Endometrial microvascular endothelial cells (primary cell): ENCODE measurements around the gene PPM1B. TPM values are rescaled to one million over a fixed set of nuclear protein-coding genes. Genes with fewer than 3 reads are reported as not detected.
"Not testable (repeated sequence)": the region's sequence is repeated elsewhere in the genome, so short reads cannot be mapped to it uniquely, and the experiment has no call there.

Experiments used
- in situ Hi-C: cut with HindIII; loops from 2 replicates; pipeline ENCODE4 v1.10.0; 2017; ENCODE audit warnings: low sequenced_read_pairs, low pct_unique_long_range_greater_than_20kb; ENCODE audit errors: inconsistent ontology term
- total RNA-seq: library from RNA; depleted of rRNA; stranded (reverse); fragments of >200 nt; gene quantifications from one replicate; pipeline ENCODE4 v1.2.3, GENCODE V29; 2015; ENCODE audit errors: inconsistent ontology term

Gene PPM1B
- 14.5 TPM for total RNA-seq

DNA sequence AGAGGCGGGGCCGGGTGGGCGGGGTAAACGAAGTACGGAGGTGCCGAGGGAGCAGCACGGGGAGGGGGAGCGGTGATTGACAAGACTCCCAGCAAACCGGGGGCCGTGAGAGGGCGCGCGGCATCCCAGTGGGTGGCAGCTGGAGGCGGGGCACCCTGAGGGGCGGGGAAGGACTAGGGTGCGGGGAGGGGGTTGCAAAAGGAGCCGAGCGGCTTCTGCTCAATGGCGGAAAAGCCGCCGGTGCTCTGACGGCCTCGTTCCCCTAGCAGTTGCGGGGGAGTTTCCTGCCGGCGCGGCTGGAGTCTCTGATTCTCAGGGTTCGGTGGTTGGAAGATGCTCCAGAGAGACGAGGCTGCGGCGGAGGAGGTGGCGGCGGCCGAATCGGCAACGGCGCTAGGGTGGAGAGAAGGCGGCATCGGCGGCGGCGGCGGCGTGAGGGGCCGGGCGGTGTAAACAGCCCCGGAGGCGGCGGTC lies at the start of gene PPM1B:
TSS of gene PPM1B (plus strand) at position 195 of the 474 bp plus-strand sequence. CDS start 32,325 bp downstream, outside the sequence.
- in situ Hi-C loops, result no loop called here

DNA sequence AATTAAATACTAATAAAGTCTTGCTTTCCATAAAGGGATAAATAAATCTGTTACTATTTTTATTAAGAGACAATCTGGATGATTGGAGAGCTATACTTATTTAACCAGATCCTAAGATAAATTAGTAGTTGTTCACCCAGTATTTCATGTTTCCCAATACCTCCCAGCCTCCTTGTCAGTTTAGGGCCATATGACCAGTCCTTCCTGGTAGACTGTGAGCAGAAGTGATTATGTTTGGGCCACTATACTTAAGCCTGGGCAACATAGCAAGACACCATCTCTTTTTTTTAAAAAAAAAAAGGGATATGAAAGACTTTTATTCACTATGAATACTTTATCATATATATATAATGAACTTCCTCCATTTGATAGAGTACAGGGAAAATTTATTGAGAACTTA lies 48.8 kb upstream of the PPM1B start:
- in situ Hi-C loops, result no loop called here

DNA sequence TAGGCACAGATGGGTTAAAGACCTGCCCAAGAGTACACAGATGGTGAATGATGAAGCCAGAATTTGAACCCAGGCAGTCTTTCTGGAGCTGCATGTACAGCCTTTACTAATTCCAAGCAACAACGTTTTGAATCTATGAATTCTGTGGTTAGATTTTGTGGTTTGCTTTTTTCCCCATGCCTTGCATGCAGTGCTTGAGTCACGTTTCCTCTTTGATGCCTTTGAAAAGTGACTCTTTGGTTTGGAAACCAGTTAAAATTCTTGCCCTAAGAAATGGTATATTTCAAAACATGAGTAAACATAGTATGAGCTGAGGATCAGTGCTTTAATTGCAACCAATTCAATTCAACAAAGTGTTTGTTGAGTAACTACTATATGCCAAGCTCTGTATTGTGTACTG lies 48.2 kb upstream of the PPM1B start:
- in situ Hi-C loops, result no loop called here

DNA sequence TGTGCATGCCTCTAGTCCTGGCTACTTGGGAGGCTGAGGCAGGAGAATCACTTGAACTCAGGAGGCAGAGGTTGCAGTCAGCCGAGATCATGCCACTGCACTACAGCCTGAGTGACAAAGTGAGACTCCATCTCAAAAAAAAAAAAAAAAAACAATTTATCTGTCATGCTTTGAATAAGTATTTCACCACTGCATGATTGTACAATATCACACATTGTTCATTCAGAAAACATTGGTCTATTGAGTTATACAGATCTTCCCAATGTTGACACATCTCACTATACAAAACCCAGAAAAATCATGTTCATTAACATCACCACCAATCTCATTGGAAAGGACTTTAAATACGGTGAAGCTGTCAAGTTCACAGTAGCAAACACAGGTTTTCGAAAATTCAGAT lies 46.8 kb upstream of the PPM1B start:
- in situ Hi-C loops, result no loop called here

DNA sequence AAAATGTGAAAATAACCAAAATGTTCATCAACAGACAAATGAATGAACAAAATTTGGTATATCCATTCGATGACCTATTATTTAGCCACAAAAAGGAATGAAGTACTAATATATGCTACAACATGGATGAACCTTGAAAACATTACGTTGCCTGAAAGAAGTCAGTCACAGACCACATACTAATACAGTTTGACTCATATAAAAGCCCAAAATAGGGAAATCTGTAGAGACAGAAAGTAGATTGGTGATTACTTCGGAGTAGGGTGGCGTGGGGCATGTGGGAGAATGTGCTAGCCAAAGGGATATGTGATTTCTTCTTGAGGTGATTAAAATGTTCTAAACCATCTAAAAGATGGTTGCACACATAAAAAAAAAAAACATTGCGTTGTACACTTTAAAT lies 44.2 kb upstream of the PPM1B start:
- in situ Hi-C loops, result no loop called here

DNA sequence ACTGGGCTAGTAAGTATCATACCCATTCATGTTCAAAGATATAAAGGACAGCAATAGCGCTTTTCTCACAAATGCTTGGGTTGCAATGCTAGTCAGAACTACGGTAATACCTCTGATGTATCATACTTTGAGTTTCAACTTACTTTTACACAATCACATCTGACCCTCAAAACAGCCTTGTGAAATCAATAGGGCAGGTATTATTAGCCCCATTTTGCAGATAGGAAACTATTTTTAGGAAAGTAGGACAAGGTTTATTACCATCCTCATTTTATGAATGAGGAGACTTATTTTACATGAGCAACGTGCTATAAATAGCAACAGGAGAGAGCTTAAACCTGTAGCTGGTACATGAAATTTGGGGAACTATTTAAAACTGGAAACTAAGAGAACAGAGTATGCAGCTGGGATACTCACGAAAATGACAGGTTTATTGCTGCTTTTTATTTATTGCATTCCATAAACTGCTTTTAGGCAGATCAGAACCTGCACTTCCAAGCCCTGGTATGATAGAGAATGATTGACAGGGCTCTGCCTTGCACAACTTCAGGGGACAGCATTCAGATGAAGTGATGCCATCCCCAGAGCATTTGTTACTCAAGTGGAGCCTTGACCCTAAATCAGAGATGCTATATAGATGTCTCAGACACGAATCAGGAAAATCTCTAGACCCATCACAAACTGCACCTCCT lies 42.4 kb upstream of the PPM1B start:
- in situ Hi-C loops, result no loop called here

DNA sequence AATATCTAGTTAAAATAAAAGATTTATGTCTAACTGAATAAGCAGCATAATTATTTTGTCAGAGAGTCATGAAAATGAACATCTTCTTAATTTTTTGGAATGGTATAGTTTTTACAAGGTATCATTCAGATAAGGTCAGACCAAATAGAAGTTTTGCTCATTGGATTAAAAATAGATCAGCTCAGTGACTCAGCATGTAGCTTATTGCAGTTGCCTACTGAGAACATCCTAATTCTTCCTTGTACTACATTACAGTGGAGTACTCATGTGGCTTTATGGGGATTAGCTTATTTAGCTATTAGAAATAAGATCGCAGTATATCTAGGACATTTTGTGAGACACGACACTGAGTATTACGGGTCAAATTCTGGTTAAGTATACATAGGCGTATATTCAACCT lies 38.2 kb upstream of the PPM1B start:
- in situ Hi-C loops, result no loop called here

DNA sequence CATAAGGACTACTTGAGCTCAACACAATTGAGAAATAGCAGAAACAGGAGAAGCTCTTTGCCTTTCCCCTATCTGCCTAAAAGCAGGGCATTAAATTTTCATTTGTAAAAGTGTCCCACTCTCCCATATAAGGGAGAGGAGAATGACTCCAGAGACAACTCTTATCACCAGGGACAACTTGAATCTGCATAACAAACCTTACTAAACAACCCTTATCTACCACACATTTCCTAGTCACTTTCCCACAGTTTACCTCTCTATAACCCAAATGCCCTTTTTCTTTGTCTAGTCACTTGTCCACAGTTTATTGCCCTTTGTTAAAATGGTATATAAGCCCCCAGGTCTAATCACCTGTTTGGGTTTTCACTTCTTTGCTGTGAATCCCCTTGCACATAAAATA lies 37.5 kb upstream of the PPM1B start:
- in situ Hi-C loops, result no loop called here

DNA sequence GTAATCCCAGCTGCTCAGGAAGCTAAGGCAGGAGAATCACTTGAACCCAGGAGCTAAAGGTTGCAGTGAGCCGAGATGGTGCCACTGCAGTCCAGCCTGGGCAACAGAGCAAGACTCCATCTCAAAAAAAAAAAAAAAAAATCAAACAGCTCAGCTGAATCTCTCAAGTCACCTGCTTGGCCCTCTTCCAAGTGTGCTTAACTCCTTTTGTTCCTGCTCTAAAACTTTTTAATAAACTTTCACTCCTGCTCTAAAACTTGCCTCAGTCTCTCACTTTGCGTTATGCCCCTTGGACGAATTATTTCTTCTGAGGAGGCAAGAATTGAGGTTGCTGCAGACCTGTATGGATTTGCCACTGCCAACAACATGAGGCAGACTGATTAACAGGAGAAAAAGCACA lies 35.1 kb upstream of the PPM1B start:
- in situ Hi-C loops, result not testable (repeated sequence)

DNA sequence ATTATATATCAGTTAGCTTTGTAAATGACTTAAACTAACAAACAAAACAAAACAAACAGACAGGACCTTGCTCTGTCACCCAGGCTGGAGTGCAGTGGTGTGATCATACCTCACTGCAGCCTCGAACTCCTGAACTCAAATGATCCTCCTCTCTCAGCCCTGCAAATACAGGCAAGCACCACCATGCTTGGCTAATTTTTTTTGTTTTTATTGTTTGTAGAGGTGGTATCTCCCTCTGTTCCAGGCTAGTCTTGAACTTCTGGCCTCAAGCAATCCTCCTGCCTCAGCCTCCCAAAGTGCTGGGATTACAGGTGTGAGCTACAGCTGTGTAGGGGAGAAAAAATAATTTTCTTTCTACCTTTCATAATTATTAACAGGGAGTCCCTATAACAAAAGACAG lies 33.8 kb upstream of the PPM1B start:
- in situ Hi-C loops, result no loop called here

DNA sequence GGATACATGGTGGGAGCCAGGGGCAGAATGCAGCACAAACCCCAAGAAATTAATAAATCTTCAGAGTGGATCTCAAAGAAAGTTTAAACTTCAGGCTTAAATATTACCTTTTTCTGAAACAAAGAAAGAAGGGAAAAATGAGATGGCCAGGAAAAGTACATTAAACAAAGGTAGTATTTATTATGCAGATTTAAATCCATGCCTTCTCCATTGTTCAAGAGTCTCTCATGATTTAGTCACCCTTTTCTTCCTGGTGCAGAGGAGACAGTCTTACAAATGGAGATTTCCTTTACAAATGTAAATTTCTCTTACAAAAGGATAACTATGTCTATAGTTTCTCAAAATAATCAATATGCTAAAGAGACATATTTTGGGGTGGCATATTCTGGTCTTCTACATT lies 33.4 kb upstream of the PPM1B start:
- in situ Hi-C loops, result no loop called here

DNA sequence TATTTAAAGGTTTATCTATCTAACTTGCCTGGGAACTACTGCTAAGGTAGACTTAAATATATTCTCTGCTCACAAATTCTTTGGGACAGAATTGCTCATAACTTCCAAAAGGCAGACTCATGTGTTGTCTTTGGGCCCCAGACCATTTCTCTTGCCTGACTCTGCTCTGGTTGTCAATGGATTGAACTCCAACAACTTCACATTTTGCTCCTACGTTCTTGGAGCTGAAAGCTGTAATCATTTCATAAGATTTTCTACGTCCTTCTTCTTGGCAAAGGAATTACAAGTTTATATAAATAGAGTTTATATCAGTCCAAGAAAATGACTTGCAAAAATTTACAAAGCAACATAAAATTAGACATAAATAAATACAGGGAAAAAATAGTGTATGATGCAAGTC lies 32.9 kb upstream of the PPM1B start:
- in situ Hi-C loops, result no loop called here

DNA sequence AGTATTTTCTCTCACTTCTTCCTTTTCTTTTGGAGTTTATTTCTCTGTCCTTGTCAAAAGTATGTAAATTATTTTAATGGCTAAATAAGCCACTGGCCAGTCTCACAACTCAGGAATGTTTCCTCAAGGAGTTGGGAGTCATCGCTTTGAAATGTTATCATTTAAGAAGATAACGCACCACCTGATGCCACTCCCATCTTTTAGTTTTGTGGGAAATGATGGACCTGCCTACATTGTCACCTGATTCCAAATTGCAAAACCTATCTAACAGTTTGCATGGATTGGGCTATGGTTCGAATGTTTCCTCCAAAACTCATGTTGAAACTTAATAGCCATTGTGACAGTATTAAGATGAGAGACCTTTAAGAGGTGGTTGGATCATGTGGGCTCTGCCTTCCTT lies 32.4 kb upstream of the PPM1B start:
- in situ Hi-C loops, result no loop called here

DNA sequence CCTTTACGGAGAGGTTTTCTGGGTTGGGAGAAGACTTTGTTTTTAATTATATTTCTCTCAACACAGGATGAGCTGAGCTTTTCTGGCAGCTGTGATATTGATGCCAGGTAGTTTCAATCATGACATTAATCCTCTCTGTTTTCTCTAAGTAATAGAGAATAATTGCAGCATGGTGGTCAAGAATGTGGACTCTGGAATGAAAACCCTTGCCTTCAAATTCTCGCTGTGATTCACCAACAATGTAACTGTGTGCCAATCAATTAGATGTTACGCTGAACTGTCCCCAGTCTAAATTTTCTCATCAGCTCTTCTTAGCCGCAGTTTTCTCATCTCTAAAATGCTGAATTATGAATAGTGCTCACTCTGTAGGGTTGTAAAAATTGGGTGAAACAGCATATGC lies 31.6 kb upstream of the PPM1B start:
- in situ Hi-C loops, result no loop called here

DNA sequence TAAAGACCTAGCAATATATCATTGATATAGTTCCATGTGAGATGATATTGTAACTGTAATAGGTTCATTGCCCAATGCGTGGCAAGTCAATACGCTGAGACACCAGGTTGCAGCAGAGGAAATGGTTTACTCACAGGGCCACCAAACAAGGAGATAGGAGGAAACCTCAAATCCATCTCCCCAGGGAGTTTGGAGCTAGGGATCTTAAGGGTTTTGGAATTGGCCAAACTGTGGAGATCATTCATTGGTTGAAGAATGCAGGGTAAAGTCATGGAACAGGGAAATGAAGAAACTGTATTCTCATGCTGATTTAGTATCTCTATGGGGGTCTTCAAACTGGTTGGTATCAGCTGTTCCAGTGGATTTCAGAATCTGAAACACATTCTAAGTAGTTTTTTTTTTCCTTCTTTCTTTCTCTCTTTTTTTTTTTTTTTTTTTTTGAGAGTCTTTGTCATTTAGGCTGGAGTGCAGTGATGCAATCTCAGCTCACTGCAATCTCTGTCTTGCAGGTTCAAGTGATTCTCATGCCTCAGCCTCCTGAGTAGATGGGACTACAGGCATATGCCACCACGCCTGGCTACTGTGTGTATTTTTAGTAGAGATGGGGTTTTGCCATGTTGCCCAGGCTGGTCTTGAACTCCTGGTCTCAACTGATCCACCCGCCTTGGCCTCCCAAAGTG lies 30.7 kb upstream of the PPM1B start:
- in situ Hi-C loops, result no loop called here

DNA sequence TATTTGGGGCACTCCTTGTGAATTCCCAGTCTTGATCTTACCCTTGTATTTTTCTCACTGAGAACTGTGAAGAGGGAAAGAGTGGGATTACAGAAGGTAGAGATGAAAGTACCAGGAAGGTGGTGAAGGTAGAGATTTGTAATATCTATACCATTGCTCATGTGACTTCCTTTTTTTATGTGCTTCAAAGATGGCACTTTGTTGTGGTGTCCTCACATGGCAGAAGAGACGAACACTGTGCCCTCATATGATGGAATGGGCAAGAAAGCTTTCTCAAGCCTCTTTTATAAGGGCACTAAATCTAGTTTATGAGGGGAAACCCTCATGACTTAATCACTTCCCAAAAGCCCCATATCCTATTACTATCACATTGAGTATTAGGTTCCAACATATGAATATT lies 28.9 kb upstream of the PPM1B start:
- in situ Hi-C loops, result no loop called here

DNA sequence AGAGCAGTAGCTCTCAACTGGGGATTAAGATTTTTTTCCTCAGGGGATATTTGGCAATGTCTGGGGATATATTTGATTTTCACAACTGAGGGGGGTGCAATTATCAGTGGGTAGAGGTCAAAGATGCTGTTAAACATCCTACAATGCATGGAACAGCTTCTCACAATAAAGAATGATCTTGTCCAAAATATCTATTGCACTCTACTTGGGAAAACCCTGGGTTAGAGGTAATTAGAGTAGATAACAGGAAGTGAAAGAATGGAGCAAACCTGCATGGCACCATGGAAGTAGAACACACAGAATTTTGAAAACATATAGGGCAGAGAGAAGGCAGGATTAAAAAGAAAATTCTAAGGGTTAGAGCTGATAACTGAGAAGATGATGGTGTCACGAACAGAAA lies 26.4 kb upstream of the PPM1B start:
- in situ Hi-C loops, result no loop called here

DNA sequence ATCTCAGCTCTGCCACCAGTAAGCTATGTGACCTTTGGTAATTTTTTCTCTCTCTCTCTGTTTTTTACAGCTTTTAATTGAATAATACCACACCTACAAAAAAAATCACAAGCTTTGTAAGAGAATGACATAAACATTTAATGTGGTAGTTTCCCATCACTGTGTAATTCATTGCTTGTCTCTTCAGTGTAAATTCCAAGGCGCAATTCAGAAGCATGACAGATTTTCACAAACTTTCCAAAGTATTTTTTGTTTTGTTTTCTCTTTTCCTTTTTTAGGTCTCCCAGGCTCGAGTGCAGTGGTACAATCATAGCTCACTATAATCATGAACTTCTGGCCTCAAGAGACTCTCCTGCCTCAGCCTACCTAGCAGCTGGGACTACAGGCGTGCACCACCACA lies 25.0 kb upstream of the PPM1B start:
- in situ Hi-C loops, result no loop called here

DNA sequence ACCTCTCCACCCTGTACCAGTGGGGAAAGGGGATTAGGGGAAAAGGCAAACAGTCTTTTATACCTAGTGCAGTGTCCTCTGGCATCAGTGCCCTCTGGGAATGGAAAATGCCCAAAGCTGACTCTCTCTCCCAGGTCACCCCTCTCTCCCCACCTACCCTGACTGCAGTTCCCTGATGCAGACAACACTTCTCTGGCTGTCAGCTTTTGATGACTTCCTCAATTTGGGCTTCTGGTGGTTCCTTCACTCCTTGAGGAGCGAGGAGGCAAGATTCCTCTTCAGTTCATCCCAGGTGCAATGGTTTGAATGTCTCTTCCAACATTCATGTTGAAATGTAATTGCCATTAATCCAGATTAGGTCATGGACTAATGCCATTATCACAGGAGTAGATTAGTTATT lies 19.7 kb upstream of the PPM1B start:
- in situ Hi-C loops, result no loop called here

DNA sequence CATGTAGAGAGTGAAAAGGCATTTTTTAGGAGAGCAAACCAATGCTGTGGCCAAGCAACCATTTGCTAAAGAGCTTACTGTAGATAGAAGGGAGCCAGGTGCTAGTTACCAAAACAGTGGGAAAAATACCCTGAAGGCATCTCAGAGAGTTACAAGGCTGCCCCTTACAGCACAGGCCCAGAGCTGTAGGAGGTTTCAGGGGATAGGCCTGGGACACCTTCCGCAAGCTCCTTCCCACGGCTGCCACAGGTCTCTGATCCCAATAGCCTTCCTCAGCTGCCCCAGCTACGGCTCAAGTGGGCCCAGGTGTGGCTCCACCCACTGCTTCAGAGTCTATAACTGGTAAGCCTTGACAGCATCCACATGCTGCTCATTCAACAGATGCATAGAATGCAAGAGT lies 18.2 kb upstream of the PPM1B start:
- in situ Hi-C loops, result no loop called here
